ENCODE results near the gene MAPK12.

Gene MAPK12

DNA sequence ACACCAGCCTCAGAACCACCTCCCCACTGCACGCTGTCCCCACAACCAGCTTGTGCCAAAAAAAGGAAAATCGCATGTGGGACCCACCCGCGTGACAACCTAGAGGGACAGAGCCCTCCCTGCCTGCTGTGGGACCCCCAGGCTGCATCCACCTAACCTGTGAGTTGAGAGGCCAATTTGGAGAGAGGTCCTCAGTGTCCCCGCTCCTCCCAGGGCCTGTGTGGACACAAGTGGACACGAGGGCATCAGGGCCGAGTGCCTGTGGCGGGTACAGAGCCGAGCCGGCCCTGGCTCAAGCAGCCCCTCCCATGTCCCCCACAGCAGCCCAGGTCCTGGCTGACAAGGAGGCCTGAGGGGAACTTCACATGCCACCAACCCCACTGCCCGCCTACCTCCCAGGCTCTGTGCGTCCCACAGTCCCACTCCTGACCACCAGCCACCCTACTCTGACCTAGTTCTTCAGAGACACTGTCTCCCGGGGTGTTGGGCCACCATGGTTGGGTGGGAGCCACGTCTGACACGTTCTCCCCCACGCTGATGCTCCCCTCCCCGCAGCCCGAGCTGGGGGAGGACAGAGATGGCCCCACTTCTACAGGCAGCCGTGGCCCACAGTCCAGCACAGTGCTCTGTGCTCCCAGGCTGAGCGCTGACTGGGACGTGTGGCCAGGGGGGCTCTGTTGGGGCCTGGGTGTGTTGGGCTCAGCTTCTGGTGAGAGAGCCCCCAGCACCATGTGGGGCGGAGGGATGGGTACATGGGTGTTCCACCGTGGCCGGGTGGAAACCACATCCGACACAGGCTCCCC is 41.5 kb downstream of the MAPK12 start:
- TF ChIP-seq, protein P1, sequence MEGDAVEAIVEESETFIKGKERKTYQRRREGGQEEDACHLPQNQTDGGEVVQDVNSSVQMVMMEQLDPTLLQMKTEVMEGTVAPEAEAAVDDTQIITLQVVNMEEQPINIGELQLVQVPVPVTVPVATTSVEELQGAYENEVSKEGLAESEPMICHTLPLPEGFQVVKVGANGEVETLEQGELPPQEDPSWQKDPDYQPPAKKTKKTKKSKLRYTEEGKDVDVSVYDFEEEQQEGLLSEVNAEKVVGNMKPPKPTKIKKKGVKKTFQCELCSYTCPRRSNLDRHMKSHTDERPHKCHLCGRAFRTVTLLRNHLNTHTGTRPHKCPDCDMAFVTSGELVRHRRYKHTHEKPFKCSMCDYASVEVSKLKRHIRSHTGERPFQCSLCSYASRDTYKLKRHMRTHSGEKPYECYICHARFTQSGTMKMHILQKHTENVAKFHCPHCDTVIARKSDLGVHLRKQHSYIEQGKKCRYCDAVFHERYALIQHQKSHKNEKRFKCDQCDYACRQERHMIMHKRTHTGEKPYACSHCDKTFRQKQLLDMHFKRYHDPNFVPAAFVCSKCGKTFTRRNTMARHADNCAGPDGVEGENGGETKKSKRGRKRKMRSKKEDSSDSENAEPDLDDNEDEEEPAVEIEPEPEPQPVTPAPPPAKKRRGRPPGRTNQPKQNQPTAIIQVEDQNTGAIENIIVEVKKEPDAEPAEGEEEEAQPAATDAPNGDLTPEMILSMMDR (IDR thresholded peaks at IDR 0.05): no peak

DNA sequence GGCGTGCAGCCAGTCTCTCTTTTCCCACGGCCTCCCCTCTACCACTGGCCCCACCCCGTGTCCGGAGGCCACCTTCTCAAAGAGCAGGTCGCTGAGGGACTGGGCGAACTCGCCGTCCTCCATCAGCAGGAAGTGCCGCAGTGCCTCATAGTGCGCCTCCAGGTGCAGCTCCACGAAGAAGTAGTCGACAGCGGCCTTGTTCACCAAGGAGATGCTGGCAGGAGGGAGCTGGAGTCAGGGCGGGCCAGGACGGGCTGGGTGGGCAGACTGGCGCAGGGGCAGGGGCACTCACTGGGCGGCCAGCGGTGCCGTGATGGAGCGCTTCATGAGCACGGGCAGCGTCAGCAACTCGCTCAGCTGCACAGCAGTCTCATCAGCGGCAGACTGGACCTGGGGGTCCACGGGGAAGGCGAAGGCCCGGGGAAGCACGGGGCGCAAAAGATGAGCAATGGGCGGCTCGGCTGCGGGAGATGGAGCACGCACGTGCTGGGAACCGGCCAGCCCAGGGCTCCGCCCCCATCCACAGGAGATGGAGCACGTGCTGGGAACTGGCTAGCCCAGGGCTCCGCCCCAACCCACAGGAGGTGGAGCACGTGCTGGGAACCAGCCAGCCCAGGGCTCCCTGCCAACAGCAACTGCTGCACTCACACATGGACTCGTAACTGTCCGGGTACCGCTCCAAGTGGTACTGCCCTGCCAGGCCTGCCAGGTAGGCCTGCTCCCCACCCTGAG is 42.3 kb downstream of the MAPK12 start:
- TF ChIP-seq, protein P1 (IDR thresholded peaks at IDR 0.05): no peak

DNA sequence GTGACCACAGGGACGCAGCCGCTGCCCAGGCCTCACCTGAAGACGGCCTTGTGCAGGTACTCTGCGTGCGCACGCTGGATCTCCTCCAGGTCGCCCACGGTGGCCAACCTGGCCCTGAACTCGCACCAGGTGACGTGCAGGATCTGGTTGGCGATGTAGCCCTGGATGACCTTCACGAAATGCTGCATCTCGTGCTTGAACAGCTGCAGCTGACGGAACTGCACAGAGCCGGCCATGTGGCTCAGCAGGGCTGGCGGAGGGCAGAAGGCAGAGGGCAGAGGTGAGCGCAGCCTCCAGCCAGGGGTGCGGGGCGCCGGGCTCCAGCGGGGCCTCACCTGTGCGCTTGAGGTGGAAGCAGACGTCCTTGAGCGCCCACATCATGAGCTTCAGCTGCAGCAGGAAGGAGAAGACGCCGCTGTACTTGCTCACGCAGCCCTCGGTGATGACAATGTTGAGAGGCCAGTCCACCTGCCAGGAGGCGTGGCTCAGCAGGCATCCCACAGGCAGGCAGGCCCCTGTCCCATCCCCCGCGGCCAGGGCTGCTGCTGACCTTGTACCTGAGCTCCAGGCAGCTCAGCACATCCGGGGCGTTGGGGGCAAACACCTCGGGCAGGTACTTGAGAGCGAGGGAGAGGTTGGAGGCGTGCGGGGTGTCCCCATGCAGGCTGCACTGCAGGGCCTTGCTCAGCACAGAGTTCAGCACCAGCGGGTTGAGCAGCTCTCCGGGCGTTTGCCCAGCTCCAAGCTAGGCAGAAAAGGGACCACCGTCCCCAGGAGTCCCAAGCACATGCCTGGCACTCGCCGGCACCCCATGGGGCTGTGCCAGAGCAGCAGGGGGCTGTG is 43.1 kb downstream of the MAPK12 start:
- TF ChIP-seq, protein P1 (IDR thresholded peaks at IDR 0.05): no peak

DNA sequence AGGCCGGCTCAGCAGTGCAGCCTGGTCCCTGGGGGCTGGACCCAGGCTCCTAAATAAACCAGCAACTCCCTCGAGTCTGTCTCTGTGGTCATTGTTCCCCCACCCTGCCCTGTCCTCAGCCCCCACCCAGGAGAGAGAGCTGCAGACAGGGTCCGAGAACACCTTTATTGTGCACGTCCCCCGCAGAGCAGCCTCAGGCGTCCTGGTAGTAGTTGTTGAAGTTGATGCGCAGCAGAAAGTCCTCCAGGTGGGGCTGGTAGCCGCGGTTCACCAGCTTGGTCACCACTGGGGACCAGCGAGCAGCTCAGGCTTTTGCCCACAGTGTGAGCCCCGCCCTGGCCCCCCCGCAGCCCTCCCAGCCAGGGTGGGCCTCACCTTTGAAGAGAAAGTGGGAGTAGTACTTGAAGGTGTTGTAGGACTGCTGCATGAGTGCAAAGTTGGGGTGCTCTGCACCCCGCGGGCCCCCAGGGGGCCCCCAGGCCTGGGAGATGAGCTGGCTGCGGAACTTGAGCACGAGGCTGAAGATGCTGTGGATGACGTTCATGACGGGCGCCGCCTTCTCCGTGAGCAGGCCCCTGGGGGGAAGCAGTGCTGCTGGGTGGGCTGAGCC is 43.8 kb downstream of the MAPK12 start:
- TF ChIP-seq, protein P1 (IDR thresholded peaks at IDR 0.05): no peak

DNA sequence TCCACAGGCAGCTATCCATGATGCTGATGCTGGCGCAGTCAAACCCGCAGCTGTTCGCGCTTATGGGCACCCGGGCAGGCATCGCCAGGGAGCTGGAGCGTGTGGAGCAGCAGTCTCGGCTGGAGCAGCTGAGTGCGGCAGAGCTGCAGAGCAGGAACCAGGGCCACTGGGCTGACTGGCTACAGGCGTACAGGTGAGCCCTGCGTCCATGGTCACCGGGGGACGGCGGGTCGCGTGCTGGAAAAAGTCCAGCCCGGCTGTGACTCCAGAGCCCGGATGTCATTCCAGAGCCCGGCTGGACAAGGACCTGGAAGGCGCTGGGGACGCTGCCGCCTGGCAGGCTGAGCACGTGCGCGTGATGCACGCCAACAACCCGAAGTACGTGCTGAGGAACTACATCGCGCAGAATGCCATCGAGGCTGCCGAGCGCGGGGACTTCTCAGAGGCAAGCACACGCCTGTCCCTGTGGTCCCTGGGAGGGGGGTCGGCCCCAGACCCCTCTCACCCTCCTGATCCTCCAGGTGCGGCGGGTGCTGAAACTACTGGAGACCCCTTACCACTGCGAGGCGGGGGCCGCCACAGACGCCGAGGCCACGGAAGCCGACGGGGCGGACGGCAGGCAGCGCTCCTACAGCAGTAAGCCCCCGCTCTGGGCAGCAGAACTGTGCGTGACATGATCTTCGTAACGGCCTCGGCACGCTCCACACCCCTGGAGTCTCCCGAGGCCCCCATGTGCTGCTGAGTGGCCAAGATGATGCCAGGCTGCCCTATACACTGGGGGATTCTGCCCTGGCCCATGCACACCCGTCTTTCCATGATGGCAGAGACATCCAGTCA is 44.6 kb downstream of the MAPK12 start:
- TF ChIP-seq, protein P1 (IDR thresholded peaks at IDR 0.05): no peak

DNA sequence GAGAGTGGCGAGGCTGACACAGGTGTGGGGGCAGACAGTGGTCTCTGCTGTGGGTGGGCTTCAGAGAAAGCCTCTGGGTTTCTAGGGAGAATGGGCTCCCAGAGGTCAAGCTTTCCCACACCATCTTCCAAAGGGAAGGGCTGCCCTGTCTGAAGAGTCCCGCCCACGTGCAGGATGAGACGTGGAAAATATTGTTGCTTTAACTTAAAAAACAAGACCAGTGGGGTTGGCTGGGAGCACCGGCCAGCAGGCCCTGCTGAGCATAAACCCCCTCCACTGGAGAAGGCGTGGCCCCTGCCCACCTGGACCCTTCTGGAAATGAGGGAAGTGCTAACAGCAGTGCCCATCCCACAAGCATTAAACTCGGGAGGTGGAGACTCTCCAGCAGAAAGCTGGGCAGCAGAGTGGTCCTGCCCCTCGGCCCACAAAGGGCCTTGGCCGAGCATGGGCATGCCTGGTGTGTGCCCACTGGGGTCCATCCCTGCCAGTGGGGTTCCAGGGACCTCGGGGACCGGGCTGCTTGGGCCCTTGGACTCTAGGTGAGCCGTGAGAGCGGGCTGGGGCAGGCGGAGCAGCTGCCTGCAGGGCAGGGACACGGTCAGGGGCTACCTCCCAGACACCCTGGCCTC is 45.3 kb downstream of the MAPK12 start:
- TF ChIP-seq, protein P1 (IDR thresholded peaks at IDR 0.05): no peak

Measured in LNCAP (cell line).